Measurements from ENCODE around the gene NEIL3. TPM values are rescaled to one million over a fixed set of nuclear protein-coding genes. Genes with fewer than 3 reads are reported as not detected.

The NEIL3 gene
- total RNA-seq, 1 experiment from 2014 or later: 10.2 TPM

GRCh38 chr4:177386278-177386815, 76.7 kb downstream of the NEIL3 start:
- Histone ChIP-seq H3K4me1 (ENCODE audit: insufficient read depth, low read length) (no peaks in the 10 kb centered on the region), H3K4me3 (ENCODE audit: low read length) (no peak overlapping the region), H3K27me3 (ENCODE audit: low read length) (no peaks in the 10 kb centered on the region), H2AFZ (ENCODE audit: low read length) (no peak overlapping the region), H3K9ac (ENCODE audit: low read length) (no peak overlapping the region), H3K9me2 (replicated peaks; ENCODE audit: low read length) (no peaks in the 10 kb centered on the region), H3K27ac (ENCODE audit: low read length) (no peak overlapping the region), H3K9me3 (ENCODE audit: low read length) (no peaks in the 10 kb centered on the region), H3K4me2 (ENCODE audit: low read length) (no peak overlapping the region), H3F3A (ENCODE audit: low read length, unreplicated experiment) (no peaks in the 10 kb centered on the region), H3K36me3 (ENCODE audit: low read depth, low read length) (no peaks in the 10 kb centered on the region), H4K20me1 (ENCODE audit: low read length) (no peaks in the 10 kb centered on the region), H3K79me2 (ENCODE audit: low read length) (no peaks in the 10 kb centered on the region)
- ATAC-seq (no peak), DNase-seq (no peak)
- BruUV-seq (replicated peaks): no TSS peak
- POLR2A ChIA-PET (ENCODE audit: unreplicated experiment): no interaction called here
- TF ChIP-seq EZH2phosphoT487 (IDR thresholded peaks at IDR 0.05; ENCODE audit: borderline replicate concordance, low read length): no peak
- no peak for TF ChIP-seq EZH2 (IDR thresholded peaks at IDR 0.05; ENCODE audit: low read length, unreplicated experiment)
- no peak for TF ChIP-seq CTCF (conservative IDR thresholded peaks at IDR 0.05; ENCODE audit: low read depth, low read length)
- intact Hi-C loops (cut with micrococcal nuclease): no loop called here
- CTCF ChIA-PET: no interaction called here

GRCh38 chr4:177391287-177391686, 81.6 kb downstream of the NEIL3 start:
- Histone ChIP-seq H3F3A (ENCODE audit: low read length, unreplicated experiment) (no peaks in the 10 kb centered on the region), H3K4me1 (ENCODE audit: insufficient read depth, low read length) (no peaks in the 10 kb centered on the region; the same call in 1 of the 2 replicates), H4K20me1 (ENCODE audit: low read length) (no peaks in the 10 kb centered on the region), H3K36me3 (ENCODE audit: low read depth, low read length) (no peaks in the 10 kb centered on the region), H3K79me2 (ENCODE audit: low read length) (no peaks in the 10 kb centered on the region), H3K4me2 (ENCODE audit: low read length) (no peak overlapping the region), H3K27ac (ENCODE audit: low read length) (no peak overlapping the region), H2AFZ (ENCODE audit: low read length) (no peak overlapping the region), H3K4me3 (ENCODE audit: low read length) (no peak overlapping the region), H3K9me3 (ENCODE audit: low read length) (no peaks in the 10 kb centered on the region), H3K27me3 (ENCODE audit: low read length) (no peaks in the 10 kb centered on the region), H3K9ac (ENCODE audit: low read length) (no peak overlapping the region), H3K9me2 (replicated peaks; ENCODE audit: low read length) (no peaks in the 10 kb centered on the region)
- ChIA-PET POLR2A (ENCODE audit: unreplicated experiment) (no interaction called here), CTCF (no interaction called here)
- BruUV-seq (replicated peaks): no TSS peak
- DNase-seq: no peak
- TF ChIP-seq EZH2phosphoT487 (IDR thresholded peaks at IDR 0.05; ENCODE audit: borderline replicate concordance, low read length): no peak
- TF ChIP-seq EZH2 (IDR thresholded peaks at IDR 0.05; ENCODE audit: low read length, unreplicated experiment): no peak
- no peak for TF ChIP-seq CTCF (conservative IDR thresholded peaks at IDR 0.05; ENCODE audit: low read depth, low read length)
- intact Hi-C loops (cut with micrococcal nuclease): no loop called here
- ATAC-seq: no peak

- intact Hi-C loops (cut with micrococcal nuclease): no loop called here
- Histone ChIP-seq H3K4me3 (ENCODE audit: low read length) (no peak overlapping the region), H3K4me1 (ENCODE audit: insufficient read depth, low read length) (no peaks in the 10 kb centered on the region; the same call in 1 of the 2 replicates), H3K9me2 (replicated peaks; ENCODE audit: low read length) (no peaks in the 10 kb centered on the region), H3K9me3 (ENCODE audit: low read length) (no peaks in the 10 kb centered on the region), H3K36me3 (ENCODE audit: low read depth, low read length) (no peaks in the 10 kb centered on the region), H3K79me2 (ENCODE audit: low read length) (no peaks in the 10 kb centered on the region), H4K20me1 (ENCODE audit: low read length) (no peaks in the 10 kb centered on the region), H3K27ac (ENCODE audit: low read length) (no peak overlapping the region), H3F3A (ENCODE audit: low read length, unreplicated experiment) (no peaks in the 10 kb centered on the region), H3K4me2 (ENCODE audit: low read length) (peak overlapping the region; percentile 20; the same call in 1 of the 2 replicates), H2AFZ (ENCODE audit: low read length) (peak overlapping the region; percentile 52), H3K27me3 (ENCODE audit: low read length) (no peaks in the 10 kb centered on the region), H3K9ac (ENCODE audit: low read length) (no peak overlapping the region)
- DNase-seq: peak; percentile 42
- ChIA-PET CTCF (no interaction called here), POLR2A (ENCODE audit: unreplicated experiment) (interaction anchor here (0.7 kb wide), 1 partner anchor 18 kb away, joined by 4 read pairs; no protein-coding TSS in a partner anchor)
- peak; percentile 57 for ATAC-seq
- TF ChIP-seq EZH2 (IDR thresholded peaks at IDR 0.05; ENCODE audit: low read length, unreplicated experiment): no peak
- TF ChIP-seq EZH2phosphoT487 (IDR thresholded peaks at IDR 0.05; ENCODE audit: borderline replicate concordance, low read length): no peak
- no peak for TF ChIP-seq CTCF (conservative IDR thresholded peaks at IDR 0.05; ENCODE audit: low read depth, low read length)
- BruUV-seq (replicated peaks): no TSS peak
These were observed 82.3 kb downstream of the NEIL3 start for GRCh38 chr4:177391953-177392352.
